HG03108 (cell line): ENCODE results near the gene CTRL.
A peak's percentile ranks its signal among the peaks of the same experiment; 100 is the strongest.
"Not testable (repeated sequence)": the region's sequence is repeated elsewhere in the genome, so short reads cannot be mapped to it uniquely, and the experiment has no call there.

Source experiments
- ATAC-seq: cut with Tn5 transposase; IDR thresholded peaks from one replicate; pipeline ENCODE4 v1.9.1; 2021; ENCODE audit warnings: moderate library complexity; ENCODE audit not compliant: unreplicated experiment

The CTRL gene

DNA sequence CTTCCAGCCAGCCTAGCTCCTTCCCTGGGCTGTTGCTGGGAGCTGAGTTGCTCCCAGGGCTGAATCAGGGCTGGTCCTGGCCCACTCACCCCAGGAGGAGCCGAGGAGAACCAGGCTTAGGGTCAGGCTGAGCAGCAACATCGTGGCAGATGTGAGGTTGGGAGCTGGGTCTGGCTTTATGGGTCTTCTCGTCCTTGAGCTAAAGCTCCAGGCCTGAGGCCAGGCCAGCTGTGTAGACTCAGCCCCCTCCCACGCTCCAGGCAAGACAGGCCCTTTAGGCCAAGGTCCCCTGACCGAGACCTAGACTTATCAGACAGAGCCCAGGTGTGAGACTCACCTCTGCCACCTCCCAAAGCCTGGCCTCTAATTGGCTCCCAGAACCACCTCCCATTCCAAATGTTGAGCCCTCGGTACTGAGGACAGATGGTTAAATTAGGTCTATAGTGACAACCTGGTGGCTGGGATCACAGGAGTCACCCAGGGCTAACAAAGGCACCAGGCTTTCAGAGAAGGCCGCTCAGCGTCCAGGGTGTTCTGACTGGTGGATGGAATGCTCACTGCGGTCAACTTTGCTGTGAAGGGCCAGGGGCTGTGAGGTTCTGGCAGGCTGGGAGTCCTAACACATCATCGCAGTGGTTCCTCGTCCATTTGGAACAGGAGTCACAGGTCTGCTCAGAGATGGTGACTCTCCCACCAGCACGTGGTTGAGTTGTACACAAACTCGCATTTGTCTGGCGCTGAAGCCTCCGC is at the start of gene CTRL:
Gene CTRL (minus strand): TSS at position 151 of the 750 bp plus-strand sequence. CDS start 10 bp downstream, at position 141.
- no peak for ATAC-seq

- no peak for ATAC-seq
Observed at GRCh38 chr16:67979955-67980678, 48.5 kb upstream of the CTRL start, which contains the start of gene DPEP3. Gene DPEP3 (minus strand): TSS chr16:67980499. CDS start chr16:67980380, 119 bp downstream.

DNA sequence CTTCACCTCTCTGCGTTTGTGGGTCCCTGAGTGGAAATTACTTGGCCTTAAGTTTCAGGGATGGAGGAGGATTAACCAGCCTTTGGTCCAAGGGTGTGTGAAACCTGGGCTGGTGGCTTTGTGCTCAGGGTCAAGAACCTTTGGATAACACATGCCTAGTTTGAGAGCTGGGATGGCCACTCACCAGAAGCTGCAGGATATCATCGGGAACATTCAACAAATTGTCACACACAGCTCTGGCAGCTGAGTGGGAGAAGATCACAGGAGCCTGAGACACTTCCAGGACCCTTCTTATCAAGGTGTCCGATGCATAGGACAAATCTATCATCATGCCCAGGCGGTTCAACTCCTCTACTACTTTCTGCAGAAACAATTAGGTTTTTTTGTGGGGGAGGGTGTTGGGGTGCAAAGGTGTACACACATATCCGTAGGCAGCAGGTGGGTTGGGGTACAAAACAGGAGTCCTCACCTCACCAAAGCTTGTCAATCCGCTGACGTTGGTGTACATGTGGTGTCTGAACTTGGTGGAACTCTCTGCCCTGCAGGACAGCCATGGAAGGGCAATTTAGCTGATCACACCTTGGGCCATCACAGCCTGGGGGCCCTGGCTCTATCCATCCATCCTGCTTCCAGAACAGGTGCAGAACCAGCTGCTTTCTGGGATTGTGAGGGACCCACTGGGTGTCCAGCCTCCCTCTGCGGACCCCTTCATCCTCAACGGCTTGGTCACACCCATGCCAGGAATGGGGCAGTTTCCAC is 46.0 kb upstream of the CTRL start:
- no peak for ATAC-seq

DNA sequence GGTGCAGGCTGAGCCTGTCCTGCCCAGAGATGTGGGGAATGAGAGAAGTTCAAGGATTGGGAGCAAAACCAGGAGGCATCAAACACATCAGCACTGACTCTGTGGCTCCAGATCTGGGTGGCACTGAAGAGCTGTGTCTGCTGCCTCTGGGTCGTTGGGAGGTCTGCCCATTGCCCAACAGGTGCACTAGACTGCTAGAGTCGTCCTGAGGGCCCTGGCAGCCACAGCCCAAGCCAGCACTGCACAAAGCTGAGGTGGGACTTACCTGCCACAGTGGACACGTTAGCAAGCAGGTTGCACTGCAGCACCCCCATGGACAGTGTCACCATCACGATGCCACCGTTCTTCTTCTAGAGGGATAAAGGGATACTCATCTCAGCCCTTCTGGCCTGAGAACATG is 45.3 kb upstream of the CTRL start:
- no peak for ATAC-seq

DNA sequence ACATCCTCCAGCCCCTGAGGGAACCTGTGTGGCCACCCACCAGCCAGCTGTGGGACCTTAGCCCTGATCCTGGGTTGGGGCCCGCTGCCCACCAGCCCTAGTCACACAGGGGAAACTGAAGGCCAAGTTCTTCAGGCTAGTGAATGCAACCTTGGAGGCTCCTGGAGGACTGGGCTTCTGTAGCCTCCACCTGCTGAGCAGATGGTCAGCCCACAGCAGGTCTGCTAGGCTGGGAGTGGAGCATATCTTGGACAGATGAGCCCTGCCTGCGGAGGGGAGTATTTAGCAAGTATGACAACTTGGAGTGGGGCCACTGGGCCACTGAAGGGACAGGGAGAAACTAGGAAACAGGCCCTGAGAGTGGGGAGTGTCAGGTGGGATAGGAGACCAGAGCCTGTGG is 44.5 kb upstream of the CTRL start:
- ATAC-seq = no peak

DNA sequence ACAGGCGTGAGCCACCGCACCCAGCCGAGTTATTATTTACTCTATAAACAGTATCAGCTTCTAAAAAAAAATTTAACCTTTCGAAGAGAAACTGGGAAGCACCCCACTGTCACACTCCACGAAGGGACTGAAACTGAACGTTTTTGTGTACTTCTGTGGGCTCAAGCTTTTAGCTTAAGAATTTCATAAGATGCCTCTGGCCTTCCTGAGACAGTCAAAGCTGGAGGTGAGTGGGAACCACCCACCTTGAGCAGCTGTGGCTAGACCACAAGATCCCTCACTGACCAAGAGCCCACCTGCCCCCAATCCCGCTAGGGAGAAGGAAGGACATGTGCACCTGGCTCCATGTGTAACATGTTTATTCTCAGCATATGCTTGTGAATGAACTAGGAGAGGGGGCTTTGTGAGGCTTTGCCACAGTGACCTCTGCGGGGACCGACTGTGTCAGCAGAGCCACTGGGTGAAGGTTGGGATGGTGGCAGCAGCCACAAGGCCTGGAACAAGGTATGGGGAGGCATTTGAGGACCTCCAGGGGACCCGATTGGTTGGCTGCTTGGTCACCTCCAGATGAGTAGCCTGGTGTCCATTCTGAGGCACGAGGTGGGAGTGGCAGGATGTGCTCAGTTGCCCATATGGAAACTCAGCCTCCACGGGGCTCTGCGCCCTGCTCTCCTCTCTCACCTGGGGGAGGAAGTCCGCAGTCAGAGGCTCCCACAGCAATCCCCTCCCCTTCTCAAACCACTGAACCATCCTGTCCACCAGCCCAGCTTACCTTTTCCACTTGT is 43.9 kb upstream of the CTRL start:
- no peak for ATAC-seq

DNA sequence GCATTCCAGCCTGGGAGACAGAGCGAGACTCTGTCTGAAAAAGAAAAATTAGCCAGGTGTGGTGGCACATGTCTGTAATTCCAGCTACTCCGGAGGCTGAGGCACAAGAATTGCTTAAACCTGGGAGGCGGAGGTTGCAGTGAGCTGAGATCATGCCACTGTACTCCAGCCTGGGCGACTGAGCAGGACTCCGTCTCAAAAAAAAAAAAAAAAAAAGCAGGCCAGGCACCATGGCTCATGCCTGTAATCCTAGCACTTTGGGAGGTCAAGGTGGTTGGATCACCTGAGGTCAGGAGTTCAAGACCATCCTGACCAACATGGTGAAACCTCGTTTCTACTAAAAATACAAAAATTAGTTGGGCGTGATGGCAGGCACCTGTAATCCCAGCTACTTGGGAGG is 40.6 kb upstream of the CTRL start:
- not testable (repeated sequence) for ATAC-seq

- ATAC-seq = no peak
Observed at GRCh38 chr16:67971111-67971510, 39.4 kb upstream of the CTRL start.

DNA sequence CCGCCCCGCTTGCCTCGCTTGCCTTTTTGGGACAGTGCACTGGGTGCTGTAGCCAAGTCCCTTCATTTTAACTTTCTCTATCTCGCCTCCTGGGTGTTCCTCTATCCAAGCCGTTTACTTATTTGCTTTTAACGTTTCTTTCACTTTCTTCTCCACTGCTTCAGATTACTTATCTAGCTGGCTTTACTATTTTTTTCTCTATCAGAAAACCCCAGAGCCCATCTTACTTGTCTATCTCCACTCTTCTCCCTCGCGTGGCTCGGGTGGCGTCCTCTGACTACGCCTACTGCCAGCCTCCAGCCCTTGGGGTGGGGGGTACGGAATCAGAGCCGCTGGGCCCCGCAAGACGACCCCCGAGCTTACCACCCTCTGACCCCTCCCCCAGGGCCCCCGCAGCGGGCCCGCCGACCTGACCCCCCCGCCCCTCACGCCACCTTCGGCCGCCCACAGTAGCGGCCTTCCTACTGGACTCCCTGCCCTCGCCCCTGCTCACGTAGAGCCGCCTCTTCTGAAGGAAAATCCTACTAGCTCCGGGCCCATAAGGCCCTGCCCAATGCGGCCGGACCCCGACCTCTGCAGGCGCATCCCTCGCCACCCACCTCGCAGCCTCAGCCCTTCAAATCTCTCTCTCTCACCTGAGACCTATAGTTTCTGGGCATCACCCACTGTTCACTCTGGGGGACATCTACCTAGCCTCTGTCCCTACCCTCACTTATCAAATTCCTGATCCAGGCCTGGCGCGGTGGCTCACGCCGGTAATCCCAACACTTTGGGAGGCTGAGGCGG is 37.8 kb upstream of the CTRL start:
- no peak for ATAC-seq

DNA sequence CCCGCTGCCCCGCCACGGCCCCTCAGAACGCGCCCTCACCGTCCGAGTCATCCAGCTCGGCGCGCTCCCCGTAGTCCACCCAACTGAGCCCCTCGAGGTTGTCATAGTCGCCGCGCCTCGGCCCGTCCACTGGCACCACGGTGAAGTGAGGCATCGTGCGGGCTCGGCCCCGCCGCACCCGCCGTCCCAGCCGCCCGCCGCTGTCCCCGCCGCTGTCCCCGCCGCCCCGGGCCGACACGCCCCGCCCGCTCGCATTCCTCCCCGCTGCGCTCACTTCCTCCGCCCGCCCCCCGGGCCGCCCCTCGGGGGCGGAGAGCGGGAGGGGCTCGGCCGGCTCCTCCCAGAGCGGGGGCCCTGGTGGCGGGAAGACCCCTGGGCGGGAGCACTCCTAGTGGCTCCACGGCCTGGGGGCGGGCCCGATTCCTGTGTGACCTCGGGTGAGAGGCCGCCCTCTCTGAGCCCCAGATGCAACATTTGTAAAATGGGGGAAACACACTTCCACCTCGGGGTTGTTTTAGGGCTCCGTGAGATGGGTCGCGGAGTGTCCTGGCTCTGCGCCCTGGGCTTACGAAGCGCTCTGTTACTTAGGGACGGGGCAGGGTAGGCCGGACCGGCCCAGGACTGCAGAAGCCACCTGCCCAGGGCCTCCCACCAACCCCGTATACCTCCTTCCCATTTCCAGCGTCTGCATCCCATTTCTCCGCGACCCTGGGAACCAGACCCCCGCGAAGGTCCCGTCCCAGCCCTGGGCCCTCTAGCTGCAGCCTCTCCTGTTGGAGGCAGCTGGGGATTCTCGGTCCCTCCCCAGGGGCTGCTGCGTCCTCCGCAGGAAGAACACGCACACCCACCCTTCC is 37.0 kb upstream of the CTRL start, which contains the start of gene SLC12A4:
Gene SLC12A4 (minus strand): TSS at position 238 of the 854 bp plus-strand sequence. CDS start 84 bp downstream, at position 154.
- ATAC-seq = peak; percentile 81

- peak; percentile 18 for ATAC-seq
Observed at GRCh38 chr16:67967958-67968399, 36.3 kb upstream of the CTRL start.

GRCh38 chr16:67967183-67967957 is 35.7 kb upstream of the CTRL start:
- ATAC-seq = no peak

- no peak for ATAC-seq
Observed at GRCh38 chr16:67966549-67967182, 35.0 kb upstream of the CTRL start.

GRCh38 chr16:67965668-67966548 is 34.2 kb upstream of the CTRL start:
- ATAC-seq = no peak

DNA sequence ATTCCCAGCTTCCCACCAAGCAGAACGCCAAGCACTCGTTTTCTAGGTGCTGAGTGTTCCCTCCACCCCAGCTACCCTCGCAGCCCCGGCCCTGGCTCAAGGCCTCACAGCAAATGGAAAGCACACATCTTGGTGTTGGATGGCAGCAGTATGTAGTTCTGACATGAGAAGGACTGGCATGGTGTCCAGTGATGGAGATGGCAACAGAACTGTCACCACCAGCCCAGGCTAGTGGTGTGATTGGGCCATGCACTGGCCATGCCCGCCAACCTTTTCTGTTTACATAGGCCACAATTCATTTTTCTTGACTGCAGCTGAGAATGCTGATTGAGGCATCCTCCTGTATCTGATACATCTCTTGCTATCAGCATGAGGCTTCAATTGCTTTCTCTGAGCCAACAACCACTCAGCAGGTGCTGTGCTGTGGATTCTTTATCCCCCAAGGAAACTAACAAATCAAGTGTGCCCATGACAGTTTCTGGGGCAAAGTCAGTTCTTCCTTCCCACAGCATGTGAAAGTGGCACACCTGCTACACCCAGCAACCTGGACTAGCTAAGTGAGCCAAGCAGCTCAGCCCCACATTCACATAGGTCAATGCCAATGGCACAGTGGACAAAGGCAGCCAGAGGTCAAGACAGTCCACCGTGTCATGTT is 32.9 kb upstream of the CTRL start:
- ATAC-seq = no peak

DNA sequence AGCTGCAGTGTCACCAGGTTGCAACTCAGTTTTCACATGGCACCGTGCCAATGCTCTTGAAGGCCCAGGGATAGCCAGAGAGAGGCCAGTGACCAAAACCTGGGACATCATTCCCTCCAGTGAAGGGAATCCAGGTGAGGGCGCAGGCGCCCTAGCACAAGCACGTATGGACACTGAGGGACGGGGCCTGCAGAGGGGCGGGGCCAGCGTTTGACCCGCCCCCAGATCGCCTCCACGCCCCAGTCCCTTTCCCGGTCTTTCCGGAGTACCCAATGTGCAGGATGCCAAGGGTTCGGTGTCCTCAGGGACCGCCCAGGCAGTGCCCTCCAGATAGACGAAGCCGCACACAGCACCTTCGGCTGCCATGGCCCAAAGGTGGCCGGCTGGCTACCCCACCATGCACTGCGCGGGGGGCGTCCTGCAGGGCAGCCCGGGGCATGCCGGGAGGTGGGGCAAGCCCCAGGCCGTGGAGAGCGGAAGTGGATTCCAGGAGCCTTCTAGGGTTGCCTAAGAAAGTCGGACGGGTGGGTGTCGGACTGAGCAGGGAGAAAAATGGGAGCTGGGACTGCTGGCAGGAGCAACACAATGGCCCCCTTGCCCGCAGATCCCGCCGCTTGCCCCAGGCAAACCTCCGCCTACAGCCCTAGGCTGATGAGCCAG is 32.1 kb upstream of the CTRL start:
- no peak for ATAC-seq
